ENCODE data around the gene PGRMC2.

The PGRMC2 gene

DNA sequence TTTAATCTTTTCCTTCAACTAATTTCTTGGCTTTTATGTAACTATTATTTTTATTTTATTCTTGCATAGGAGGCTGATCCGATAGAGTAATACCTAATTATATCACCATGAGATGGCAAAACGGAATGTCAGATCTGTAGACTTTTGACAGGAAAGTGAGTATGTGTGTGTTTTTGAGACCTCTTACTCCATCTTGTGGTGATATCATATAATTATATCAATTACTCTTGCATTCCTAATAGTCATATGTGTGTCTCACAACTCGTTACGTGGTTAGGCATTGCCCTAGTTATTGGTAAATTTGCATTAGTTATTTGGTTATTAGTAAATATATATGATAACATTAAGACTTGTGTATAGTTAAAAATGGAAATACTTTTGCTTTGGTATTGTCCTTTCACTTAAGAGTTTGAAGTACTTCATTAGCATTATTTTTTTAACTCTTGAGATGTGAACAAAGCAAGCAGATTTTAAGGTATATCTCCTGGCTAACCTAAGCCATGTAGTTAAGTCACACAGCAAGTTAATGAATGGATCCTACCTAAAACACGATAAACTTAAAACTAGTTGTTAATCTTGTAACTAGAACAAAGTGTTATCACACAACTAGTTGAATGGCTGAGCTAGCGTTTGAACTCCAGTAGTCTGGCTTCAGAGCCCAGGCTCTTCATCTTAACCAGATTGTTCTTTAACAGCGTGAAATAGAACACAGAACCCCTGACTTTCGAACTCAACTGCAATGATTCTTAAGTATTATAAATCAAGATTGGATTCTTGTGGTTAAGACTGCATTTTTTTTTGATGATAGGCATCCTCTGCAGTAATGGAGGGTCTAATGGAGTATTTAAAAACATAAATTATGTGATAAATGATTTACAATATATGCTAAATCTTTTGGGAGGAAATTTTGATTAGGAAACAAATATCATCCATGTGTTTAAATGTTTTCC, 67.1 kb downstream of the PGRMC2 start:
- DNase-seq (ENCODE audit: low read depth) = no peak

Data from stimulated activated CD8-positive, alpha-beta memory T cell treated with anti-CD3 and anti-CD28 coated beads, Interleukin-4, amount 100 ng/mL, for 24 hours (primary cell).